Breast epithelium (tissue), 4 donors: ENCODE results near the gene PIF1. TPM values are rescaled to one million over a fixed set of nuclear protein-coding genes. Genes with fewer than 3 reads are reported as not detected.

Experiments used
- DNase-seq, 2 donors: peaks; one replicate each; pipeline ENCODE4 v3.0.0-alpha.2; 2019; ENCODE audit warnings: low spot score in 2 of 2
- H3K27ac ChIP-seq, 2 donors: fragments of 200-600 bp; sonication (generic) in 1 of 2; one replicate each; pipeline ENCODE4 v1.5.1; 2016 to 2019; ENCODE audit warnings: mild to moderate bottlenecking in 1 of 2
- H3K27me3 ChIP-seq, 2 donors: fragments of 200-600 bp; sonication (generic) in 1 of 2; one replicate each; pipeline versions ENCODE4 v1.5.1 to v1.6.0; 2017 to 2019; ENCODE audit warnings: control low read depth in 1 of 2, mild to moderate bottlenecking in 1 of 2
- H3K36me3 ChIP-seq: fragments of 200-600 bp; one replicate; pipeline ENCODE4 v1.5.1; 2019
- H3K4me1 ChIP-seq, 2 donors: fragments of 200-600 bp; sonication (generic); one replicate each; pipeline ENCODE4 v1.5.1; 2016 to 2019; ENCODE audit warnings: control low read depth in 1 of 2
- H3K4me3 ChIP-seq, 3 donors: fragments of 200-600 bp; sonication (generic); 1 replicate in 2 of 3; 2 replicates in 1 of 3; pipeline ENCODE4 v1.5.1; 2016 to 2019; ENCODE audit warnings: mild to moderate bottlenecking in 3 of 3, moderate library complexity in 2 of 3
- H3K9me3 ChIP-seq, 2 donors: fragments of 200-600 bp; sonication (generic) in 1 of 2; one replicate each; pipeline ENCODE4 v1.5.1; 2016 to 2019; ENCODE audit warnings: control low read depth in 1 of 2
- POLR2A ChIP-seq: fragments of 450-650 bp; IDR thresholded peaks from one replicate; pipeline ENCODE4 v1.6.1; 2016; ENCODE audit warnings: antibody characterized with exemption, mild to moderate bottlenecking, moderate library complexity
- POLR2AphosphoS5 ChIP-seq, 3 donors: sonication (generic); formaldehyde crosslinking; IDR thresholded peaks; one replicate each; pipeline ENCODE4 v1.6.1; 2017; ENCODE audit warnings: antibody characterized with exemption in 3 of 3
- intact Hi-C: fragments of 100-400 bp; cut with DNase I; formaldehyde crosslinking; loops from one replicate; pipeline ENCODE4 v1.15.1; 2023; ENCODE audit warnings: low total_unique reads
- total RNA-seq, 3 donors: library from RNA; depleted of rRNA; stranded (reverse); fragments of >200 nt; gene quantifications; one replicate each; pipeline ENCODE4 v1.1.0, GENCODE V29; 2016
- TF ChIP-seq, protein P1 (sequence below), 3 donors: fragments of 450-650 bp; IDR thresholded peaks; one replicate each; pipeline ENCODE4 v1.5.1; 2016 to 2017; ENCODE audit warnings: antibody characterized with exemption in 3 of 3, mild to moderate bottlenecking in 3 of 3, moderate library complexity in 3 of 3

Gene PIF1
- total RNA-seq, 3 donors from 2014 or later: 0.44 to 1.3 (median 0.66) TPM

DNA sequence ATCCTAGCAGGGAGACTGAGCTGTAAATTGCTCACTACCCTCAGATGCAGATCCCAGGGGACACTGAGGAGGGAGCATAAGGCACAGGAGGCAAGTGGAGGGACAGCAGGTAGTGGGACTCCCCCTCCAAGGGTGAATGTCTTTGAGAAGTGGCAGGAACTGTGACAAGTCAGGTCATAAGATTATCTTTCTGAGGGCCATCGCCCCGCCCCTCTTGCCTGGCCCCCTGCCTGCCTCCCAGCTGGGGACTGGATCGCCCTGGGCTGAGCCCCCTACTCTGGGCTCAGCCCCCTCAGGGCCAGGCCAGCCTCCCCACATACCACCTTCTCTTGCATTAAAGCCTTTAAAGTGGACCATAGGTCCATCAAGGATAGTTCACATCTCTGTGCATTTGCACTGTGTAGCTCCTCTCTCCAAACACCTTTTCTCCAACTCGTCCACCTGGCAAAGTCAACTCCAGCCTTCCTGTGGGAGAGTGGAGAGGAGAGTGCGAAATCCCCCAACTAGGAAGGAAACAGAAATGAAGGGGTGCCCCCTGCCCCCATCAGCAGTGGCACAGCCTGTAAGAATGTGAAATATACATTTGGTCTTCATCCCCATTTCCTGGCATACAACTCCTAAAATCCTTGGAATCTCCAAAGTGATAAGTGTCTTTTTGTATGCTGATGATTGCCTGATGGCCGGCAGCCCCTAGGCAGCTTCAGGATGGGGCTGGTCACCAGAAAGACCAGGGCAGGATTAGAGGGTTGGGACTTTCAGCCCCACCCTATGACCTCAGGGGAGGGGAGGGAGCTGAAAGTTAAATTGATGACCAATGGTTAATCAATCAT lies 14.7 kb downstream of the PIF1 start:
- TF ChIP-seq, protein P1, sequence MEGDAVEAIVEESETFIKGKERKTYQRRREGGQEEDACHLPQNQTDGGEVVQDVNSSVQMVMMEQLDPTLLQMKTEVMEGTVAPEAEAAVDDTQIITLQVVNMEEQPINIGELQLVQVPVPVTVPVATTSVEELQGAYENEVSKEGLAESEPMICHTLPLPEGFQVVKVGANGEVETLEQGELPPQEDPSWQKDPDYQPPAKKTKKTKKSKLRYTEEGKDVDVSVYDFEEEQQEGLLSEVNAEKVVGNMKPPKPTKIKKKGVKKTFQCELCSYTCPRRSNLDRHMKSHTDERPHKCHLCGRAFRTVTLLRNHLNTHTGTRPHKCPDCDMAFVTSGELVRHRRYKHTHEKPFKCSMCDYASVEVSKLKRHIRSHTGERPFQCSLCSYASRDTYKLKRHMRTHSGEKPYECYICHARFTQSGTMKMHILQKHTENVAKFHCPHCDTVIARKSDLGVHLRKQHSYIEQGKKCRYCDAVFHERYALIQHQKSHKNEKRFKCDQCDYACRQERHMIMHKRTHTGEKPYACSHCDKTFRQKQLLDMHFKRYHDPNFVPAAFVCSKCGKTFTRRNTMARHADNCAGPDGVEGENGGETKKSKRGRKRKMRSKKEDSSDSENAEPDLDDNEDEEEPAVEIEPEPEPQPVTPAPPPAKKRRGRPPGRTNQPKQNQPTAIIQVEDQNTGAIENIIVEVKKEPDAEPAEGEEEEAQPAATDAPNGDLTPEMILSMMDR (IDR thresholded peaks at IDR 0.05): no peak
- TF ChIP-seq POLR2AphosphoS5 (IDR thresholded peaks at IDR 0.05) (no peak), POLR2A (no peak)
- no peak for DNase-seq
- Histone ChIP-seq H3K36me3 (no peaks in the 10 kb centered on the region), H3K4me1 (no peaks in the 10 kb centered on the region), H3K9me3 (no peaks in the 10 kb centered on the region), H3K4me3 (no peak overlapping the region), H3K27ac (peak overlapping the region in 1 of 2 donors; percentile 53), H3K27me3 (peaks cover 0 to 3% of the 10 kb centered on the region in 2 donors)
- intact Hi-C loops: no loop called here

DNA sequence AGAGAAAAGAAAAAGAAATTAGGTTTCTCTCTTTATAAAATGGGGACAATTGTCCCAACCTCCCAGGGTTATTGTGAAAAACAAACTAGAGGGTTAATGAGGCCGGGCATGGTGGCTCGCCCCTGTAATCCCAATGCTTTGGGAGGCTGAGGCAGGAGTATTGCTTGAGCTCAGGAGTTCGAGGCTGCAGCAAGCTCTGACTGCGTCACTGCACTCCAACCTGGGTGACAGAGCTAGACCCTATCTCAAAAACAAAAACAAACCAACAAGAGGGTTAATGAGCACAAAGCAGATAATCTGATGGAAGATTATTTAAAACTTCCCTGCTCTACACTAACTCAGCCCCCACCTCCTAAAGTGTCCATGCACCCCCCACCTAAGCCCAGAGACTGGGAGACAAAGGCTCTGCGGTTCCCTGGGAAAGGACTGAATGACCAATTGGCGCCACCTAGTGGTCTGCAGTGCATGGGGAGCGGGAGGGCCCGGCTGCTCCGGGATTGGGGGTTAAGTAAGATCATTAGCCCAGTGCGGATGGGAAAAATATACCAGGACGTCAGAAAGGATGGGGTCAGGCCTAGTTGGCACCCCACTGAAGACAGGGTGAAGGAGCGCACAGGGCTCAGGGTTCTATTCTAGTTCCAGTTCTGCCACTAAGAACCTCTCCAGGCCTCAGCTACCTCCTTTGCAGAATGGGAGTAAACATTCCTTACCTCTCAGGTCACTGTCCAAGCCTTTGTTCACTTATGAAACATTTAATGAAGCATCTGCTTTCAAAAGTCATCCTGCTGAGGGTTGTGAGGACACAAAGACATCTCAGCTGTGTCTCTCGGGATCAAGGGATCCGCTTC lies 15.6 kb downstream of the PIF1 start:
- intact Hi-C loops: loop anchor here (5.0 kb wide), 1 partner anchor 53 kb away; no protein-coding TSS in a partner anchor

GRCh38 chr15:64808785-64809453 lies 16.5 kb downstream of the PIF1 start:
- no peak overlapping the region for H3K4me3 ChIP-seq
- no peaks in the 10 kb centered on the region for H3K4me1 ChIP-seq
- no peak overlapping the region for H3K27ac ChIP-seq
- TF ChIP-seq POLR2AphosphoS5 (IDR thresholded peaks at IDR 0.05) (no peak), POLR2A (no peak)
- TF ChIP-seq, protein P1 (IDR thresholded peaks at IDR 0.05): no peak
- H3K27me3 ChIP-seq: peaks cover 0 to 3% of the 10 kb centered on the region in 2 donors
- H3K9me3 ChIP-seq: no peaks in the 10 kb centered on the region
- DNase-seq: no peak
- no peaks in the 10 kb centered on the region for H3K36me3 ChIP-seq
- intact Hi-C loops: loop anchor here (5.0 kb wide), 1 partner anchor 52 kb away; no protein-coding TSS in a partner anchor

More for the DNA sequence above, 15.6 kb downstream of the PIF1 start:
- peaks cover 0 to 3% of the 10 kb centered on the region in 2 donors for H3K27me3 ChIP-seq
- no peak overlapping the region for H3K4me3 ChIP-seq
- H3K27ac ChIP-seq: no peak overlapping the region
- DNase-seq: peak; percentile 42 to 63
- H3K36me3 ChIP-seq: no peaks in the 10 kb centered on the region
- H3K4me1 ChIP-seq: no peaks in the 10 kb centered on the region
- no peak for TF ChIP-seq POLR2A
- TF ChIP-seq, protein P1 (IDR thresholded peaks at IDR 0.05): peak; percentile 67 to 82 (median 79)
- no peaks in the 10 kb centered on the region for H3K9me3 ChIP-seq

GRCh38 chr15:64807751-64808222 lies 17.7 kb downstream of the PIF1 start:
- intact Hi-C loops: loop anchor here (5.0 kb wide), 1 partner anchor 50 kb away; no protein-coding TSS in a partner anchor
- Histone ChIP-seq H3K4me1 (no peaks in the 10 kb centered on the region), H3K9me3 (no peaks in the 10 kb centered on the region), H3K36me3 (no peaks in the 10 kb centered on the region), H3K4me3 (no peak overlapping the region), H3K27ac (no peak overlapping the region), H3K27me3 (peaks cover 0 to 3% of the 10 kb centered on the region in 2 donors)
- no peak for TF ChIP-seq POLR2AphosphoS5 (IDR thresholded peaks at IDR 0.05)
- TF ChIP-seq POLR2A: no peak
- TF ChIP-seq, protein P1 (IDR thresholded peaks at IDR 0.05): no peak
- DNase-seq: no peak
